NT2/D1 (cell line): ENCODE results near the gene EGFR.

ENCODE experiments used
- DNase-seq: peaks from one replicate; pipeline ENCODE4 v3.0.0-alpha.2; 2011; ENCODE audit warnings: low read depth, low spot score
- H3K27me3 ChIP-seq: 2 replicates; pipeline ENCODE4 v1.6.0; 2011; ENCODE audit warnings: mild to moderate bottlenecking; ENCODE audit not compliant: insufficient read length, insufficient read depth
- H3K36me3 ChIP-seq: 2 replicates; pipeline ENCODE4 v1.6.1; 2011; ENCODE audit warnings: mild to moderate bottlenecking, low read length, mixed read lengths; ENCODE audit not compliant: insufficient read depth, insufficient read length
- H3K4me1 ChIP-seq: 2 replicates; pipeline ENCODE4 v1.5.1; 2011; ENCODE audit not compliant: insufficient read depth, insufficient read length
- H3K4me3 ChIP-seq: 2 replicates; pipeline ENCODE4 v1.5.1; 2011; ENCODE audit warnings: low read depth; ENCODE audit not compliant: insufficient read length
- H3K9ac ChIP-seq: 2 replicates; pipeline ENCODE4 v1.6.0; 2011; ENCODE audit warnings: low read depth; ENCODE audit not compliant: insufficient read length
- H3K9me3 ChIP-seq: 2 replicates; pipeline ENCODE4 v1.5.1; 2011; ENCODE audit warnings: mild to moderate bottlenecking, low read length; ENCODE audit not compliant: insufficient read depth
- SUZ12 ChIP-seq: IDR thresholded peaks from 2 replicates; pipeline ENCODE4 v1.6.1; 2011; ENCODE audit not compliant: insufficient read length, insufficient read depth; ENCODE audit errors: extremely low read depth
- YY1 ChIP-seq: IDR thresholded peaks from 2 replicates; pipeline ENCODE4 v1.6.1; 2011; ENCODE audit not compliant: insufficient read length, insufficient read depth
- ZNF274 ChIP-seq: IDR thresholded peaks from 2 replicates; pipeline ENCODE4 v1.6.1; 2011; ENCODE audit warnings: mild to moderate bottlenecking, low read depth, low read length

Gene EGFR

DNA sequence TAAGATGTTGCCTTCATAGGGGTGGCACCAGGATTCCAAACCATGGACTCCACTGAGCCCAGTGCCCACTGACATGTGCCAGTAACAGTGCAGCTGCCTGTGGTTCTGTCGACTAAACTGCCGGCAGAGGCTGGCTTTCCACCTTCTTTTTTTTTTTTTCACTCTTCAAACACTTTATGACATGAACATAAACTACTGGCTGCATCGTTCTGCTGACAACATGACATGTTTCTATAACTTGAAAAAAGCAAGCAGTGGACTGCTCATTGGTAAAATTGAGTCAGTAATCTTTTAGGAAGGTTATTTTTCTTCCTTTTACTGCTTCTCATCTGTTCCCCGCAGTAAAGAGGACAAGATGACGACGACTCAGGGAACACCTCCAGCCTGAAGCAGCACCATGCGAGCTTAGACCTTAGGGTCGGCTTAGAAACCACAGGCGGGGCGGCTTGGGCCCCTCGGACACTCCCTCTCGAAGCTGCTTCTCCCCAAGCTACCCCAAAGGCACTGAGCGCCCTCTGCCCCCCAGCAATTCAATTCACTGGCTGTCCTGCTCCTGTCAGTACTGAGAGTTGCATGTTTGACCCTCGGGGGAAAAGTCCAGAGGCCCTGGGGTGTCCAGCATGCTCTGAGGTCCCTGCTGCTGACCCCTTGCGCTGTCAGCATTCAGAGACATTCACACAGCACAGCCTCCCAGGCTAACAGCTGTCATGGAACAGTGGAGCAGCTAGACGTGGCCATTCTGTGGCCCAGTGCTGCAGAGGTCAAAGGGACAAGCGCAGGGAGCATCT lies 112.5 kb downstream of the EGFR start:
- TF ChIP-seq SUZ12 (no peak), ZNF274 (no peak), YY1 (no peak)
- no peaks in the 10 kb centered on the region for H3K36me3 ChIP-seq
- peaks cover 20% of the 10 kb centered on the region for H3K4me1 ChIP-seq
- no peaks in the 10 kb centered on the region for H3K27me3 ChIP-seq
- no peak for DNase-seq
- no peak overlapping the region for H3K9ac ChIP-seq
- H3K4me3 ChIP-seq, result no peak overlapping the region
- no peaks in the 10 kb centered on the region for H3K9me3 ChIP-seq

DNA sequence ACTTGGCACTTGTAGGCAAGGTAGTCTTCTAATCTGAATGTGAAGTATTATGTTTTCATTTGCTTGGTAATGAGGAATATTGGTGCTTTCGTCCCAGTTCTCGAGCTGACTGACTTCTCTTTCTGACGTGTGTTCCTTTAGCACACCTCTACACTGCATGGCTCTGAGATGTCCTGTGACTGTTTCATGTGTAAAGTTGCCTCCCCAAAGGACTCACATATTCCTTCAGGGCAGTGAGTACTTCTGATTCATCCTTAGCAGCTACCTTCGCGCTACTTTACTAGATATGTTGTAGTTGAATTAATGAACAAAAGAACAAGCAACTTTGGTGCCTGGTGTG lies 113.7 kb downstream of the EGFR start:
- no peak for TF ChIP-seq SUZ12
- no peak for TF ChIP-seq ZNF274
- no peak for TF ChIP-seq YY1
- DNase-seq, result no peak
- Histone ChIP-seq H3K4me1 (peaks cover 20% of the 10 kb centered on the region), H3K9me3 (no peaks in the 10 kb centered on the region), H3K27me3 (no peaks in the 10 kb centered on the region), H3K9ac (no peak overlapping the region), H3K4me3 (no peak overlapping the region), H3K36me3 (no peaks in the 10 kb centered on the region)

DNA sequence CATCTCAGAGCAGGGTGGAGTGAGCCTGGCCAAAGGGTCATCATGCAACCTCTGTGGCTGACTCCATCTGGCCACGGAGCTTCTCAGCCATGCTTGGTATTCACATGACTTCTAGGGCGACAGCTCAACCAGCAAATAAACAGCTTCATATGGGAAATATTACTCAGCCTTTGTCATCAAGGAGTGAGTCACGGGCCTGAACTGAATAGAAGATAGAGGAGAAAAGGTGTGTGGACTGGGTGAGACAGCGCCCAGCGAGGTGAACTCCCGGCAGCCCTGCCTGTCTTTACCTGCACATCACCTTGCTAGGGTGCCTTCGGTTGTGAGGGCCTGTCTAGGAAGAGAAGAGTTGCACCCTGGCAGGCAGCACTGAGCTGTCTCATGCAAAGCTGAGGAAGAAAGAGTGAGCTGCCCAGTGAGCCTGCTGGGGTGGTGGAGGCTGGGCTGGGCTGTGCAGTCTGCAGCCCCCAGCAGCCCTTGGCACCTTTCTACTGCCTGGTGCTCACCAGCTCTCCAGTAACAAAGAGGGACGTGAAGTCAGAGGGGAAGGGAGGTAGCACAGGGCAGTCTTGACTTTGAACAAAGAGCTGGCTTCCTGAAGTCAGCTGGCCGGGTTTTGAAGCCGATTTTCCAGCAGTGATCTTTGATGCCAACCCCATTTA lies 114.2 kb downstream of the EGFR start:
- H3K9me3 ChIP-seq, result no peaks in the 10 kb centered on the region
- no peak for DNase-seq
- H3K9ac ChIP-seq, result no peak overlapping the region
- no peaks in the 10 kb centered on the region for H3K27me3 ChIP-seq
- H3K4me3 ChIP-seq, result no peak overlapping the region
- H3K36me3 ChIP-seq, result no peaks in the 10 kb centered on the region
- peaks cover 20% of the 10 kb centered on the region for H3K4me1 ChIP-seq
- TF ChIP-seq ZNF274 (no peak), SUZ12 (no peak), YY1 (no peak)

GRCh38 chr7:55133630-55134358 lies 115.0 kb downstream of the EGFR start:
- Histone ChIP-seq H3K4me1 (peaks cover 20% of the 10 kb centered on the region), H3K4me3 (no peak overlapping the region), H3K9ac (no peak overlapping the region), H3K36me3 (no peaks in the 10 kb centered on the region), H3K27me3 (no peaks in the 10 kb centered on the region), H3K9me3 (peaks cover 2% of the 10 kb centered on the region; the same call in 1 of the 2 replicates)
- TF ChIP-seq SUZ12 (no peak), YY1 (no peak), ZNF274 (no peak)
- DNase-seq, result no peak

- H3K4me1 ChIP-seq, result peaks cover 20% of the 10 kb centered on the region
- no peaks in the 10 kb centered on the region for H3K36me3 ChIP-seq
- H3K4me3 ChIP-seq, result no peak overlapping the region
- H3K9me3 ChIP-seq, result peaks cover 4% of the 10 kb centered on the region; the same call in 1 of the 2 replicates
- TF ChIP-seq YY1 (no peak), SUZ12 (no peak), ZNF274 (no peak)
- H3K9ac ChIP-seq, result no peak overlapping the region
- no peak for DNase-seq
- H3K27me3 ChIP-seq, result no peaks in the 10 kb centered on the region
Measured at GRCh38 chr7:55134359-55134725, 115.5 kb downstream of the EGFR start.

- peaks cover 4% of the 10 kb centered on the region; the same call in 1 of the 2 replicates for H3K9me3 ChIP-seq
- TF ChIP-seq YY1 (no peak), ZNF274 (no peak)
Measured at GRCh38 chr7:55134786-55135185, 116.0 kb downstream of the EGFR start.

DNA sequence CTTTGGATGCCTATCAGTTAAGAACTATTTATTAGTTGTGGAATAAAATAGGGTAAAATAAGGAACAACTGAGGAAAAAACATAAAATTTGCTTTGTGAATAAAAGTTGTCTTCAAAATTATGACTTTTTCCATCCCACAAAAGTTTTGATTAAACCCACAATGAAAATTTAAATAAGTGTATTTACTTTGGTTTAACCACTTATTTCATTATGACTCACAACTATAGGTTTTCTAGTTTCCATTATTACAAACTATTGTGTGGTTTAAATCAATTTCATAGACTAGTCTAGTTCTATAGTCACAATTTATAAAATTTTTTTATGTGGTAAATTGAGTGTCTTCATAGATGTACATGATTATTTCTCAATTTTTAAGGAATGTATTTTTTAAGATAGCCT lies 116.6 kb downstream of the EGFR start:
- TF ChIP-seq YY1 (no peak), ZNF274 (no peak), SUZ12 (no peak)
- Histone ChIP-seq H3K27me3 (no peaks in the 10 kb centered on the region), H3K36me3 (no peaks in the 10 kb centered on the region)

More at GRCh38 chr7:55134786-55135185, 116.0 kb downstream of the EGFR start:
- H3K36me3 ChIP-seq, result no peaks in the 10 kb centered on the region
- H3K27me3 ChIP-seq, result no peaks in the 10 kb centered on the region
- no peak overlapping the region for H3K9ac ChIP-seq
- H3K4me1 ChIP-seq, result peaks cover 16% of the 10 kb centered on the region
- H3K4me3 ChIP-seq, result no peak overlapping the region
- no peak for DNase-seq

More for the DNA sequence above, 116.6 kb downstream of the EGFR start:
- Histone ChIP-seq H3K9ac (no peak overlapping the region), H3K9me3 (peaks cover 4% of the 10 kb centered on the region; the same call in 1 of the 2 replicates), H3K4me3 (no peak overlapping the region), H3K4me1 (peaks cover 15% of the 10 kb centered on the region)
- no peak for DNase-seq
